Glomerular visceral epithelial cell (primary cell): ENCODE results near the gene OPCML.
"Not testable (repeated sequence)": the region's sequence is repeated elsewhere in the genome, so short reads cannot be mapped to it uniquely, and the experiment has no call there.

ENCODE experiments used
- DNase-seq: peaks from one replicate; pipeline ENCODE4 v3.0.0-alpha.2; 2016; ENCODE audit errors: extremely low spot score

Gene OPCML

DNA sequence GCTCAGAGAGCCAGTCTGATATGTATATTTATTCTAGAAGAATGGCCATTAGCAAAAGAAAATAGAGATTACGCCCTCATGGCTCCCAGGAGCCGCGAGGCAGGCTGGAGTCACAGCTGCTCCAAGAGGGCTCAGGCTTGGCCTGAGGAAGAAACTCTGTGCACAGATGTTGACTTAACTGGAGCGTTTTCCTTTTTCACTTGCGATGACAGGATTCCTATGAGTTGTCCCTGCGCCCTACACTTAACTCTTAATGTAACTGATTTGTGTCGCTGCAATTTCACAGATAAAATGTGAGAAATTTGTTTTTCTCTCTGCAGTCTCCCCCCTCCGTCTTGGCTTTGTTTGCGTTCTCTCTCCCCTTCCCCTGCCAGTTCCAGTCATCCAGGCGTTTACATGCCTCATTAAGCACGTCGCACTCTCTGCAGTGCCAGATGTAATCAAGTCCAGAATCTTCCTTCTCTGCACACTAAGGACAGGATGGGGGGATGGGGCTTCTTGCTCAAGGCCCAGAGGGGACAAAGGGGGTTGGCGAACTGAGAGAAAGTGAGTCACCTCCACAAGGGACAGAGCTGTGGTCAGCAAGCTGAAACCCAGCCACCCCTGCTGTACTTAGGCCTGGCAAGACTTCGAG is 1101.8 kb downstream of the OPCML start:
- DNase-seq = peak; percentile 29

DNA sequence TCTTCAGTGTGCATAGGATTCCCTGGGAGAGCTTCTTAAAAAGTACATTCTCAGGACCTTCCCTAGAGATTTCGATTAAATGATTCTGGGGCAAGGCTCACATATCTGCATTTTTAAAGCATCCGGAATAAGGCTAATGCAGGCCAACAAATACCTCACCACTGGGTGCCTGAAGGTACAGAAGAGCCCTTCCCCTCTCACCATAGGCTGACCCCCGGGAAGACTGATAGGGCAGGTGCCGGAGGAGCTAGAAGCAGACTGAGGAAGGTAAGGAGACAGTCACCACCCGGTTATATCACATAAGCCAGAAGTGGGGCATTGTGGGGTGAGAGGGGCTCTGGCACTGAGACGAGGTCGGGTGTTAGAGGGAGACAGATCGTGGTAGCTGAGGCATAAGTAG is 1102.6 kb downstream of the OPCML start:
- no peak for DNase-seq

DNA sequence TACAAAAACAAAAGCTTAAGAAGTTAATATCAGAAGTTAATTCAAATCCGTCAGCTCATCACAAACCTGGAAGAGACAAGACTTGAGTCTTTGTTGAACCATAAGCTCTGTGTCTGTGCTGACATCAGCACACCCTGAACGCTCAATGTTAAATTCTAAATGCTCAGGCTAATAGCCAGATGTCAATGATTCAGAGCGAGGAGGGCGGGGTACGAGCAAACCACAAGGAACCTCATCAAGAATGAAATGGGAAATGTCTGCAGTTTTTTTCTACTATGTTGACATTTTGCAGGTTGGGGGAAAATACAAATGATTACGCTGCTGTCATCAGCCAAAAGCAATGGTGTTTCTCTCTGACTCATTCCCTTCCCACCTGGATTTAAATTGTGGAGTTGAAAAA is 1104.7 kb downstream of the OPCML start:
- peak; percentile 18 for DNase-seq

DNA sequence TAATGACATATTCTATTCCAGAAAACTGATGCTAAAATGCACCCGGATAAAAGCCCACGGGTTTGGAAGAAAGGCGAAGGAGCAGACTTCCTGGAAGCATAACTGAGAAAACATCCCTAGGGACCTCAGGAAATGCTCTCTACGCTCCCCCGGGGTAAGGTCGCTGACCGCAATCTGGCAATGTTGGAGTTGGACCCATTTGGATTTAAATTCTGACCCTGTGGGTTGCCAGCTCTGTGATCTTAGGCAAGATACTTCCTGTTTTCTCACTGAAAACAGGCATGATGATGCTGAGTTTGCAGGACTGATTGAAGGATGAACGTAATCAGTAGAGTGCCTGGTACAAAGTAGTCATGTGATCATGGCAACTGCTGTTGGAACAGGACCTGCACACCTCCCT is 1107.9 kb downstream of the OPCML start:
- no peak for DNase-seq

DNA sequence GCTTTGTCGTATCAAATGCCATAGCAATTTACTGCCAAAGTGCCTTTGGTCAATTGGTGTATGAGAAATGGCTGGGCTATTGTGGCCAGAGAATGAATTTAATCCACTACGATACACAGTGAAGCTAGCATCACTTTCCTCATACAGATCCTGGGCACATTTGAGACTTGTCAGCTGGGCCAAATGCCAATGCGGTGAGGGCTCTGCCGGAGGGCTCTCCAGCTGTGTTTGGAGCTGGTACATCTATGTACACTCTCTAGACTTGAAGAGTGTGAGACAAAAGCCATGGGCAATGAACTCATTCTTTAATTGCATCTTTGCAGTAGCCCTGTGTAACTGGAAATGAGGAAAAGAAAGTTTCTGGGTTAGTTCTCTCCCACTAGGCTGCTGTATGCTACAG is 1109.0 kb downstream of the OPCML start:
- no peak for DNase-seq

DNA sequence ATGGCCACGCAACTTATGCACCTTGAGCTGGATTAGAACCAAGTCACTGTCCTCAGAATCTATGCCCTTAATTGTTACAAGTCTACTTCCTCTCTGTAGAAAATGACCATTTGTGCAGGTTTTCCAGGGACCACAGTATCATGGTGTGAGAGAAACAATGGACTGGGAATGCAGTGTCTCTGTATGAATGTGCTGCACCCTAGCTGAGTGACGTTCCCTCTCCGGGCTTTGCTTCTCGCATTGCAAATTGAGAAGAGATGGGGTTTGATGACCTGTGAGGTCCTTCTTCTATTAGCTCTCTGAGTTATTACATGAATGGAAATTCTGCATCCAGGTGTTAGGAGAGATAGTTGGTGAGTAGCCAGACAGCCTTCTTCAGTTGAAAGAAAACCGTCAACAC is 1109.6 kb downstream of the OPCML start:
- DNase-seq = no peak

DNA sequence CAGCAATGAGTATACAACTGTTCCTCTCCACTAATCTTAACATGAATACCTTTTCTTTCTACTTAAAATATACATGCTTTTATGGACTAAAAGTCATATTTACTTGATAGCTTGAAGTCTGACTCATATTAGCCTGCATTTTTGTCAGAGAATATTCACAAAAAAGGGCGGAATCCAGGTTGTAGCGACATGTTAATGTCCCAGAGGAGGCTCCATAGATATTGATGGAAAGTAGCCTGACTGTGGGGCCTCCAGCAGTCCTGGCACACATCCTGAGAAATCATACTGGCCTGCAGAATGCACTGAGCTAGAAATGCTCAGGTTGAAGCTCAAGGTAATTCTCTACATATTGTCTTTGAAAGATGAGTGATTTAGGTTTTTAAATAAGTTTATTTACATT is 1110.7 kb downstream of the OPCML start:
- no peak for DNase-seq

DNA sequence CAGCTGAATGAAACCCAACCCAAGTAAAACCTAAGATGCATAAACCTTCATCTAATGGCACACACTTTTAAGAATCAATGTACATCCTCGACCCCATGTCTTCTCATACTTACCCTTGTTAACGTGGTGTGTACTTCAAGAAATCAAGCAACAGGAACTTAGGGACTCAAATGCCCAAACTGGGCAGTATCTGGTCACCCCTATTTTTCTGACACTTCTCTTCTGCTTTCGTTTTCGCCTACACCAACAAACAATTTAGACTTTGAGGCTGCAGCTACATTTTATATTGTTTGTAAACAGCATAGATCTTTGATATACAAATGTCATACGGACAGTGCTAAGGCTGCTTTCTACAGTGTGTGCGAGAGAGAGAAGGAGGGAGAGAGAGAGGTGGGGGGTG is 1117.8 kb downstream of the OPCML start:
- no peak for DNase-seq

DNA sequence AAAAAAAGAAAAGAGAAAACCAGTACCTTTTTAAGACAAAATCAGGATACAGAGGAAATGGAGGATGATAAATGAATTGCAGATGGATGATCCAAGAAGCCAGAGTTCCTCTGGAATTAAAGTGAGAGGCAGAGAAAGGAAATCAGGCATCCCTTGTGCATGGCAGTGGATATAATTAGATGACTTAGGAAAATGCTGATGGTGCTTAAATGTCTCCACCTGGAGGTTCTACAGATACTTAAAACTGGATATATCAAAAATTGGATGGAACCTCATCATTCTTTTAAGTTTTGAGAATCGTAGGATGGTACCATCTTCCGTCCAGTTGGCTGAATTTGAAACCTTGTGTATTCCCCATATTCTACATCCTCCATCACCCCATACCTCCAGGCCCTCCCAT is 1121.9 kb downstream of the OPCML start:
- no peak for DNase-seq

DNA sequence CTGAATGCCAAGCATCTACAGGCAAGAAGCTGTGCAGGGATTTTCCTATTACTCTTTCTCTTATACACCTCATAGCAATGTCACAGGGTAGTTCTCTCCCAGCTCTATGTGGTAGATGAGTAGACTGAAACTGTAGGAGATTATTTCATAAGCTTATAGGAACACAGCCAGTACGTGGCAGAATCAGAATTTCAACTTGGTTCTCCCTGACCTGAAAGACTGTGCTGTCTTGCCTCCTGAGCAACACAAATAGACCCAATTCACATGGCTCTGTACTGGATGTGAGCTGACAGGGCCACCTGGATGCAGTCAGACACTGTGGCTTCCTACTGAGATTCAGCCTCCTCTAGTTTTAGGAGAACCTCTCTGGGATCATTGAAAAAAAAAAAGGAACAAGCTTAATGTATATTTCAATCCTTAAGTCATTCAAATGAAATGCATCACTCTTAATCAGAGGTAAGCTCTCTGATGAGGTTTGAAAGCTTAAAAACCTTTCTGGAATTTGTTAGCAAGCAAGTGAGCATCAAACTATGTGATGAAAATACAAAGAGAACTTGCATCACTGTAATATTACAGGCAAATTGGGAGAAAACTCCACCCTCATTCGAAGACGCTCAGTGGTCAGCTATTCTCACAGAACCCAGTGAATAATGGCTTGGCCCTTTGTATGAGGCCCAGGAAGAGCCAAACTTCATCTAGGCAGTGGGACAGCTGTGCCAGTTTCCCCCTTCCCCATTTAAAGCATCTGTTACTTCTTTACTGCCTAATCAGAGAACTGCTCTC is 1122.5 kb downstream of the OPCML start:
- DNase-seq = no peak

DNA sequence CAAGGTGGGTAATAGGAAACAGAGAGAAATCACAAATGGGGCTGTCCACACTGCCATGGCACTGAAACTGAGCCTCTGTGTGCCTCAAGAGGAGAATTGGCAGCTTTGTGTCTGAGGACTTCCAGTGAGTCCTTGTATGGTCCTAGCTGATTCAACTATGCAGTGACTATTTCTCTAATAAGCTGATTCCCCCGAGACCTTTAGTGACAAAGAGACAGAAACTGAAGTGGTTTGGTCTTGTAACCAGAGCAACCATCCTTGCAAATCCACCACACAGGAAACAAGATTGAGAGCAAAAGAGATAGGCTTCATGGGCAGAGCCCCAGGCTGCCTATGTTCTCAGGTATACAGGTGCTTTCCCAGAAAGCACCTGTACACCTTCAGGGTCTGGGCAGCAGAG is 1123.4 kb downstream of the OPCML start:
- DNase-seq = no peak

DNA sequence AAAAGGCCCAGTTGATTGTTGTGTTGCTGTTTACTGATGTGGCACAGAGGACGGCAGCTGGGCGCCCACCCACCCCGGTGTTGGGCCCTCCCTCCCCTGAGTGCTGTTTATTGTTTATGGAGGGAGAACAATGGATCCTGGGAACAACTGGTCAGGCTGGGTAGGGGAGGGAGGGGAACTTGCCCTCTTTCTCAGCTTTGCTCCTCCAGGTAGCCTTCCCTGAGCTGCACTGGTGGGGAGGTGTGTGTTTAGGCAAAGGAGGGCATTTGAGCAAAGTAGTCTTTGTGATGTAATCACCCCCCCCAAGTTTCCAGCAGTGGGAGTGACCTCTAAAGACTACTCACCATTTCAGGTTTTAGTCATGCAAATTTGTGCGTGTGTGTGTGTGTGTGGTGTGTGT is 1126.6 kb downstream of the OPCML start:
- no peak for DNase-seq

DNA sequence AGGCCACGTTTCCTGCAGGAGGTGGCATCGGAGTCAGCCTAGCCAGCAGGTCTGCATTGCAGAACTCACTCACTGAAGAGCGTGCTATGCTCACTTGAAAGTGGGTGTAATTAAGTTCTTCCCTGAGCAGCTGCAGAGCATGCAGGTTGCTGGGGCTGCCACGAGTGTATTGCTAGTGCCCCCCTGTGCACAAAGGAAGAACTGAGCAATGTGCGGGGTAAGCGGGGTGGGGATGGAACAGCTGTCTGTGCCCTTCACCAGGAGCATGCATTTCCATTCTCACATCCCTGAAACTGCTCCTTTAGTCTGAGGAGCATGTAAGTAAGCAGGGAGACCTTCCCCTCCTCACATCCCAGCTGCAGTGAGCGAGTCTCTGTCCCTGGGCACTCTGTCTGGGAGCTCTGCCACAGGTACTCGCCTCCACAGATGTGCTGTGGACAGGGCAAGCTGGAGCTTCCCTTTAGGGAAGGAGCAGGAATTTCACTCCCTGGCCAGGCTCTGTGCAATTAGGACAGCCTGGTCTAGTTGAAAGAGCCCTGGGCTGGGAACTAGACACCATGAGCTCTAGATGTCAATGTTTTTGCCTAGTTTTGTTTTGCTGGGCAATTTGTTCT is 1130.1 kb downstream of the OPCML start:
- DNase-seq = peak; percentile 35

DNA sequence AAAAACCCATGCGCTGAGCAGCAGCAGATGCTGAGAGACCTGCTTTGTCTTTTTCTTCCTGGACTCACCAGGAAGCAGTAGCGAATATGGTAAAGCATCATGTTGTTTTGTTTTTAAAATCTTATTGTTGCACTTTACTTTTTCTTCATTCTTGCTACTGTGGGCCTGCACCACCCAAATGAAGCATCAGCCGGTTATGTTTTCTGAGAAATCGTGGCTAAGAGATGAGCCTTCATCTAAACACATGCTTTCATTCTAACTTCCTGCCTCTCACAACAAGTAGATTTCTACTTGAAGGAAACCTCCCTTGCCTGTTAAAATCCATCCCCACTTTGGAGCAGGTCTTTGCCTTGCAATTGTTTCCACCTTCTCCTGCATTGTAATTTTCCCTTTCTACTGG is 1136.0 kb downstream of the OPCML start:
- no peak for DNase-seq

DNA sequence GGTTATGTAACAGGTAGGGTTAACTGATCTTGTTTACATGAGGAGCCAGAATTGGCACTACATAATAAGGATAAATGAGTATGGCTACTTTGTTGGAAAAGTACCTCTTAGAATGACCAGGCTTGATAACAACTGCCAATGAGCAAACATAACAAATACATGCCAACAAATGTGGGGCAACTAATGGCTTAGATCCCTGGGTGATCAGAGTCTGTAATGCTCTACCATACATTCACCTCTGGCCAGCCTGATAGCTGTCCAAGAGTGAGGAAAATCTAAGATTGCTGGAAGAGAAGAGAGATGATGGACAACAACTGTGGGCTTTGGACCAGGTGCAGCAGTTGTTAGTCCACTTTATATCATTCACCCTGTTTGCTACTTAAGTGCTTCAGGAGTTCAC is 1136.9 kb downstream of the OPCML start:
- DNase-seq = no peak

DNA sequence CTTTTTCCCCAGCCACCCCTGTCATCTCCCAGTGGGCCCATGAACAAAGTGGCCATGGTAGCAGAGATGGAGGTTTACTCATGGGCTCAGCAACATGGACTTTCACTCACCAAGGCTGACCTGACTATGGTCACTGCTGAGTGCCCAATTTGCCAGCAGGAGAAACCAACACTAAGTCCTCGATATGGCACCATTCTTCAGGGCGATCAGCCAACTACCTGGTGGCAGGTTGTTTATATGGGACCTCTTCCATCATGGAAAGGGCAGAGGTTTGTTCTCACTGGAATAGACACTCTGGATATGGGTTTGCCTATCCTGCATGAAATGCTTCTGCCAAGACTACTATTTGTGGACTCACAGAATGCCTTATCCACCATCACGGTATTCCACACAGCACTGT is 1152.8 kb downstream of the OPCML start:
- no peak for DNase-seq

DNA sequence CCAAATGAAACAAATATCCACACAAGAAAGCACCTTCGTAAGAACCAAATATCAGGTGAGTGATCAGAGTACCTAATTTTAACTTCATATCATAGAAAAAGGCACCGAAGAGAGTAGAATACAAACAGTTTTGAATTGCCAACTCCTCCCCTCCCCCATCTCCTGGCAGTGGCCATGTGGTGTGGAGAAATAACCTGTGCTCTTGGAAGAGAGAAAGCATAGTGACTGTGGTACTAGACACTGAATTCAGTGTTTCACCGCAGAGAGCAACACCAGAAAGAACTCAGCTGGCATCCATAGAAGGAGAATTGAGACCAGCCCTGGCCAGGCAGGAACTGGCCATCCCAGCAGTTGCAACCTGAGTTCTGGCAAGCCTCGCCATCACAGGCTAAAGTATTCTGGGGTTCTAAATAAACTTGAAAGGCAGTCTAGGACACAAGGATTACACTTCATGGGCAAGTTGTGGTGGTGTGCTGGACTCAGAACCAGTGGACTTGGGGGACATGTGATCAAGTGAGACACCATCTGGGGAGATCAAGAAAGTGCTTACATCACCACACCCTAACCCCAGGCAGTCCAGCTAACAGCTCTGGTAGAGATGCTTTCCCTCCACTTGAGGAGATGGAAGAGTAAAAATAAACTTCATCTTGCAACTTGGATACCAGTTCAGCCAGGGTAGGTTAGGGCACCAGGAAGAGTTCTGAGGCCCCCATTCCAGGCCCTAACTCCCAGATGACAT is 1158.7 kb downstream of the OPCML start:
- no peak for DNase-seq

DNA sequence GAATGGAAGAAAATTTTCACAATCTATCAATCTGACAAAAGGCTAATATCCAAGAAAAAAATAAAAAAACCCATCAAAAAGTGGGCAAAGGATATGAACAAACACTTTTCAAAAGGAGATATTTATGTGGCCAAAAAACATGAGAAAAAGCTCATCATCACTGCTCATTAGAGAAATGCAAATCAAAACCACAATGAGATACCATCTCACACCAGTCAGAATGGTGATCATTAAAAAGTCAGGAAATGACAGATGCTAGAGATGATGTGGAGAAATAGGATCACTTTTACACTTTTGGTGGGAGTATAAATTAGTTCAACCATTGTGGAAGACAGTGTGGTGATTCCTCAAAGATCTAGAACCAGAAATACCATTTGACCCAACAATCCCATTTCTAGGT is 1162.2 kb downstream of the OPCML start:
- DNase-seq = not testable (repeated sequence)

DNA sequence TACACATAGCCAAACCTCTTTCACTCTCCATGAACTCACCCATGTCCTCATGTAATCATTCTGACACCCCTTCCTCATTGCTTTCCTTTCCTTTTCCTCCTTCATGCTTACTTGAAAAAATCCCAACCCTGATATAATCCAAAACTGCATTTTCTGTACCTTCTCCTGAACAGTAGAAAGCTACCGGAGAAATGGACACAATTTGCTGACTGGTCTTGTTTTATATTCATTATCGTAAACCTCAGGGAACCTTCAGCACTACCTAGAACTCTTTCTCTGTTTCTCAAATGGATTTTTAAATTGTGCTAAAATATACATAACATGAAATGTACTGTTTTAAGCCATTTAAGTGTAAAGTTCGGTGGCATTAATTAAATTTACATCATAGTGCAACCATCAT is 1165.0 kb downstream of the OPCML start:
- DNase-seq = no peak

DNA sequence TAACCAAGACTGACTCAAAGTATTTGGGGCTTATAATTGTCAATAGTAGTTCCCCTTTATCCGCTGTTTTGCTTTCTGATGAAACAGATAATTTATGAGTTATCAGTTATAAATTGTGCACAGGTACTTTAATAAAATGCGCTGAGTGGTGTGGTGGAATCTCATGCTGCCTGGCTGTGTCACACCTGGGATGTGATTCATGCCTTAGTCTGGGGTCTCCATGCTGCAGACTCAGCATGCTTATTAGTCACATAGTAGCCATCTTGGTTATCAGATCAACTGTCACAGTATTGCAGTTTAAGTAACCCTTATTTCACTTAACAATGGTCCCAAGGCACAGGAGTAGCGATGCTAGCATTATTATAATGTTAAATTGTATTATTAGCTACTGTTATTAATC is 1166.7 kb downstream of the OPCML start:
- DNase-seq = no peak
